Activated naive CD8-positive, alpha-beta T cell treated with anti-CD3 and anti-CD28 coated beads, Interleukin-2, amount 10 ng/mL, durations not matched to agents 7 days and 5 days (primary cell): ENCODE measurements around the gene GABBR2. TPM values are rescaled to one million over a fixed set of nuclear protein-coding genes. Genes with fewer than 3 reads are reported as not detected.

Experiments used
- ATAC-seq: fragments of 150-1000 bp; cut with Tn5 transposase; one replicate; pipeline ENCODE4 v1.10.0; 2021; ENCODE audit warnings: low read depth, moderate library complexity
- POLR2A ChIA-PET: fragments of 350-600 bp; sonication (Branson Sonifier 250); formaldehyde crosslinking; loops from one replicate; lab custom pipeline; 2021; ENCODE audit warnings: antibody characterized with exemption; lab: Charles Lee
- DNase-seq: peaks from one replicate; pipeline ENCODE4 v3.0.0; 2021
- H3K27ac Mint-ChIP-seq: one replicate; pipeline ENCODE4 v1.8.0; 2022; ENCODE audit warnings: mild to moderate bottlenecking, mixed read lengths
- H3K27me3 Mint-ChIP-seq: one replicate; pipeline ENCODE4 v1.8.0; 2022; ENCODE audit warnings: mild to moderate bottlenecking, moderate library complexity, mixed read lengths
- H3K36me3 Mint-ChIP-seq: one replicate; pipeline ENCODE4 v1.8.0; 2021; ENCODE audit warnings: mild to moderate bottlenecking, mixed read lengths
- H3K4me1 Mint-ChIP-seq: one replicate; pipeline ENCODE4 v1.8.0; 2021; ENCODE audit warnings: mixed read lengths
- H3K4me3 Mint-ChIP-seq: one replicate; pipeline ENCODE4 v1.8.0; 2022; ENCODE audit warnings: mild to moderate bottlenecking, moderate library complexity, mixed read lengths
- H3K9me3 Mint-ChIP-seq: one replicate; pipeline ENCODE4 v1.8.0; 2021; ENCODE audit warnings: mixed read lengths
- total RNA-seq, 2 experiments: library from RNA; stranded (reverse); gene quantifications; one replicate each; pipeline ENCODE4 v1.2.3, GENCODE V29; 2021

GABBR2 gene
- total RNA-seq, 2 experiments from 2014 or later: not detected

- H3K36me3 Mint-ChIP-seq: no peaks in the 10 kb centered on the region
- no peaks in the 10 kb centered on the region for H3K9me3 Mint-ChIP-seq
- ATAC-seq (no peak), DNase-seq (no peak)
- POLR2A ChIA-PET: no interaction called here
- H3K4me1 Mint-ChIP-seq: no peaks in the 10 kb centered on the region
- no peak overlapping the region for H3K4me3 Mint-ChIP-seq
- peaks cover 7% of the 10 kb centered on the region for H3K27me3 Mint-ChIP-seq
- H3K27ac Mint-ChIP-seq: no peak overlapping the region
Observed at GRCh38 chr9:98373609-98374008, 335.1 kb downstream of the GABBR2 start.

- Mint-ChIP-seq H3K9me3 (peaks cover 2% of the 10 kb centered on the region), H3K4me1 (no peaks in the 10 kb centered on the region), H3K36me3 (no peaks in the 10 kb centered on the region), H3K27me3 (peaks cover 7% of the 10 kb centered on the region), H3K27ac (no peak overlapping the region), H3K4me3 (no peak overlapping the region)
- POLR2A ChIA-PET: no interaction called here
- ATAC-seq (no peak), DNase-seq (no peak)
Observed at GRCh38 chr9:98372077-98372836, 336.5 kb downstream of the GABBR2 start.

GRCh38 chr9:98370976-98371315 is 337.8 kb downstream of the GABBR2 start:
- Mint-ChIP-seq H3K27me3 (peaks cover 8% of the 10 kb centered on the region), H3K4me3 (no peak overlapping the region), H3K9me3 (peaks cover 8% of the 10 kb centered on the region), H3K36me3 (no peaks in the 10 kb centered on the region), H3K27ac (no peak overlapping the region), H3K4me1 (no peaks in the 10 kb centered on the region)
- DNase-seq (no peak), ATAC-seq (no peak)
- POLR2A ChIA-PET: no interaction called here

GRCh38 chr9:98370300-98370975 is 338.3 kb downstream of the GABBR2 start:
- DNase-seq (no peak), ATAC-seq (no peak)
- Mint-ChIP-seq H3K9me3 (peaks cover 8% of the 10 kb centered on the region), H3K4me1 (no peaks in the 10 kb centered on the region), H3K27ac (no peak overlapping the region), H3K36me3 (no peaks in the 10 kb centered on the region), H3K27me3 (peaks cover 8% of the 10 kb centered on the region), H3K4me3 (no peak overlapping the region)
- POLR2A ChIA-PET: no interaction called here

GRCh38 chr9:98369896-98370295 is 338.8 kb downstream of the GABBR2 start:
- POLR2A ChIA-PET: no interaction called here

GRCh38 chr9:98369471-98369870 is 339.3 kb downstream of the GABBR2 start:
- H3K36me3 Mint-ChIP-seq: peaks cover 2% of the 10 kb centered on the region
- POLR2A ChIA-PET: no interaction called here
- H3K4me3 Mint-ChIP-seq: no peak overlapping the region
- H3K27me3 Mint-ChIP-seq: peaks cover 8% of the 10 kb centered on the region
- no peaks in the 10 kb centered on the region for H3K4me1 Mint-ChIP-seq
- DNase-seq: no peak
- ATAC-seq: no peak
- H3K27ac Mint-ChIP-seq: no peak overlapping the region
- peaks cover 12% of the 10 kb centered on the region for H3K9me3 Mint-ChIP-seq

More at GRCh38 chr9:98369896-98370295, 338.8 kb downstream of the GABBR2 start:
- Mint-ChIP-seq H3K9me3 (peaks cover 12% of the 10 kb centered on the region), H3K27ac (no peak overlapping the region), H3K36me3 (peaks cover 2% of the 10 kb centered on the region), H3K27me3 (peaks cover 8% of the 10 kb centered on the region), H3K4me3 (no peak overlapping the region), H3K4me1 (no peaks in the 10 kb centered on the region)
- ATAC-seq: no peak
- DNase-seq: no peak

GRCh38 chr9:98369066-98369425 is 339.7 kb downstream of the GABBR2 start:
- no peak for ATAC-seq

GRCh38 chr9:98368366-98369065 is 340.2 kb downstream of the GABBR2 start:
- Mint-ChIP-seq H3K4me3 (no peak overlapping the region), H3K27me3 (peaks cover 7% of the 10 kb centered on the region), H3K4me1 (no peaks in the 10 kb centered on the region), H3K36me3 (peaks cover 2% of the 10 kb centered on the region), H3K27ac (no peak overlapping the region), H3K9me3 (peaks cover 12% of the 10 kb centered on the region)
- POLR2A ChIA-PET: no interaction called here
- DNase-seq (no peak), ATAC-seq (no peak)

More at GRCh38 chr9:98369066-98369425, 339.7 kb downstream of the GABBR2 start:
- POLR2A ChIA-PET: no interaction called here
- DNase-seq: no peak
- H3K27ac Mint-ChIP-seq: no peak overlapping the region
- peaks cover 12% of the 10 kb centered on the region for H3K9me3 Mint-ChIP-seq
- H3K36me3 Mint-ChIP-seq: peaks cover 2% of the 10 kb centered on the region
- no peaks in the 10 kb centered on the region for H3K4me1 Mint-ChIP-seq
- H3K4me3 Mint-ChIP-seq: no peak overlapping the region
- peaks cover 8% of the 10 kb centered on the region for H3K27me3 Mint-ChIP-seq

- no peak for DNase-seq
- no peak overlapping the region for H3K27ac Mint-ChIP-seq
- no peak for ATAC-seq
- no peak overlapping the region for H3K4me3 Mint-ChIP-seq
- H3K36me3 Mint-ChIP-seq: peaks cover 2% of the 10 kb centered on the region
- H3K27me3 Mint-ChIP-seq: peaks cover 5% of the 10 kb centered on the region
- peaks cover 12% of the 10 kb centered on the region for H3K9me3 Mint-ChIP-seq
- POLR2A ChIA-PET: no interaction called here
- H3K4me1 Mint-ChIP-seq: no peaks in the 10 kb centered on the region
Observed at GRCh38 chr9:98367923-98368322, 340.8 kb downstream of the GABBR2 start.

GRCh38 chr9:98367371-98367900 is 341.3 kb downstream of the GABBR2 start:
- Mint-ChIP-seq H3K27ac (no peak overlapping the region), H3K4me3 (no peak overlapping the region), H3K4me1 (no peaks in the 10 kb centered on the region), H3K36me3 (peaks cover 2% of the 10 kb centered on the region), H3K27me3 (peaks cover 7% of the 10 kb centered on the region), H3K9me3 (peaks cover 12% of the 10 kb centered on the region)
- DNase-seq: no peak
- POLR2A ChIA-PET: no interaction called here
- no peak for ATAC-seq

- ATAC-seq (no peak), DNase-seq (no peak)
- H3K27me3 Mint-ChIP-seq: peaks cover 8% of the 10 kb centered on the region
- no peak overlapping the region for H3K27ac Mint-ChIP-seq
- H3K4me1 Mint-ChIP-seq: no peaks in the 10 kb centered on the region
- no peak overlapping the region for H3K4me3 Mint-ChIP-seq
- POLR2A ChIA-PET: no interaction called here
- H3K36me3 Mint-ChIP-seq: peaks cover 2% of the 10 kb centered on the region
- peaks cover 12% of the 10 kb centered on the region for H3K9me3 Mint-ChIP-seq
Observed at GRCh38 chr9:98365781-98366180, 343.0 kb downstream of the GABBR2 start.

- POLR2A ChIA-PET: no interaction called here
- peaks cover 8% of the 10 kb centered on the region for H3K27me3 Mint-ChIP-seq
- no peak overlapping the region for H3K27ac Mint-ChIP-seq
- ATAC-seq (no peak), DNase-seq (no peak)
- H3K9me3 Mint-ChIP-seq: peaks cover 12% of the 10 kb centered on the region
- peaks cover 2% of the 10 kb centered on the region for H3K36me3 Mint-ChIP-seq
- H3K4me3 Mint-ChIP-seq: no peak overlapping the region
- H3K4me1 Mint-ChIP-seq: no peaks in the 10 kb centered on the region
Observed at GRCh38 chr9:98365227-98365669, 343.5 kb downstream of the GABBR2 start.

- DNase-seq (no peak), ATAC-seq (no peak)
- POLR2A ChIA-PET: no interaction called here
- Mint-ChIP-seq H3K36me3 (peaks cover 2% of the 10 kb centered on the region), H3K9me3 (peaks cover 12% of the 10 kb centered on the region), H3K4me3 (no peak overlapping the region), H3K4me1 (no peaks in the 10 kb centered on the region), H3K27ac (no peak overlapping the region), H3K27me3 (peaks cover 4% of the 10 kb centered on the region)
Observed at GRCh38 chr9:98364086-98364485, 344.6 kb downstream of the GABBR2 start.
